ENCODE data around the gene ERGIC3.

ERGIC3 gene

GRCh38 chr20:35601990-35602389, 60.1 kb downstream of the ERGIC3 start:
- H4K12ac ChIP-seq (ENCODE audit: low read depth, low read length): no peak overlapping the region
- H3K4me1 ChIP-seq (ENCODE audit: control insufficient read depth in 1 of 2, insufficient read depth in 2 of 2, low read length in 2 of 2): peaks cover 11 to 12% of the 10 kb centered on the region in 2 experiments
- H3K18ac ChIP-seq (ENCODE audit: low read length): no peak overlapping the region
- H3K4ac ChIP-seq (ENCODE audit: low read depth, low read length): no peak overlapping the region
- H3K14ac ChIP-seq (ENCODE audit: low read length): no peak overlapping the region
- peaks cover 5% of the 10 kb centered on the region for H3K9me3 ChIP-seq (ENCODE audit: insufficient read depth, low read depth, low read length)
- peak overlapping the region; percentile 66 for H2AFZ ChIP-seq (ENCODE audit: insufficient read depth, low read length, poor library complexity)
- H3K4me2 ChIP-seq (ENCODE audit: low read length): peak overlapping the region; percentile 75
- no peaks in the 10 kb centered on the region for H3K79me2 ChIP-seq (ENCODE audit: control insufficient read depth, insufficient read depth, low read length, poor library complexity)
- H4K8ac ChIP-seq (ENCODE audit: low read depth, low read length): no peak overlapping the region
- H3K27ac ChIP-seq (ENCODE audit: low read depth, low read length): no peak overlapping the region
- WGBS (ENCODE audit: extremely low coverage, insufficient coverage, insufficient read length): no CpG with 5 or more reads among the region's 30 CpGs
- no peak for DNase-seq
- no peaks in the 10 kb centered on the region for H3K79me1 ChIP-seq (ENCODE audit: low read length)
- H3K23ac ChIP-seq (ENCODE audit: low read length): no peak overlapping the region
- H3K9ac ChIP-seq (ENCODE audit: low read length): no peak overlapping the region
- no peak overlapping the region for H2BK5ac ChIP-seq (ENCODE audit: low read depth, low read length, poor library complexity)
- no peak overlapping the region for H4K91ac ChIP-seq (ENCODE audit: low read depth, low read length)
- H3K4me3 ChIP-seq (ENCODE audit: low read depth, low read length): no peak overlapping the region
- no peak overlapping the region for H2BK120ac ChIP-seq (ENCODE audit: insufficient read depth, low read length, poor library complexity)
- H3K27me3 ChIP-seq (ENCODE audit: insufficient read depth, low read length): peaks cover 25% of the 10 kb centered on the region
- no peaks in the 10 kb centered on the region for H3K36me3 ChIP-seq (ENCODE audit: control insufficient read depth in 1 of 2, insufficient read depth in 2 of 2, low read length in 2 of 2)
- no peak overlapping the region for H2BK12ac ChIP-seq (ENCODE audit: low read length)
- no peak overlapping the region for H2AK5ac ChIP-seq (ENCODE audit: low read length)

GRCh38 chr20:35602851-35603495, 61.1 kb downstream of the ERGIC3 start:
- Histone ChIP-seq H3K4ac (ENCODE audit: low read depth, low read length) (no peak overlapping the region), H3K79me1 (ENCODE audit: low read length) (no peaks in the 10 kb centered on the region), H3K79me2 (ENCODE audit: control insufficient read depth, insufficient read depth, low read length, poor library complexity) (no peaks in the 10 kb centered on the region), H3K14ac (ENCODE audit: low read length) (no peak overlapping the region), H3K23ac (ENCODE audit: low read length) (no peak overlapping the region), H4K91ac (ENCODE audit: low read depth, low read length) (no peak overlapping the region), H3K18ac (ENCODE audit: low read length) (no peak overlapping the region), H3K4me1 (ENCODE audit: control insufficient read depth in 1 of 2, insufficient read depth in 2 of 2, low read length in 2 of 2) (peaks cover 14 to 19% of the 10 kb centered on the region in 2 experiments), H3K9ac (ENCODE audit: low read length) (no peak overlapping the region), H2BK12ac (ENCODE audit: low read length) (no peak overlapping the region), H4K8ac (ENCODE audit: low read depth, low read length) (no peak overlapping the region), H2AK5ac (ENCODE audit: low read length) (no peak overlapping the region), H2AFZ (ENCODE audit: insufficient read depth, low read length, poor library complexity) (no peak overlapping the region), H3K36me3 (ENCODE audit: control insufficient read depth in 1 of 2, insufficient read depth in 2 of 2, low read length in 2 of 2) (no peaks in the 10 kb centered on the region), H3K27ac (ENCODE audit: low read depth, low read length) (no peak overlapping the region), H3K27me3 (ENCODE audit: insufficient read depth, low read length) (peaks cover 25% of the 10 kb centered on the region), H2BK5ac (ENCODE audit: low read depth, low read length, poor library complexity) (no peak overlapping the region), H2BK120ac (ENCODE audit: insufficient read depth, low read length, poor library complexity) (no peak overlapping the region), H3K9me3 (ENCODE audit: insufficient read depth, low read depth, low read length) (peaks cover 5% of the 10 kb centered on the region), H4K12ac (ENCODE audit: low read depth, low read length) (no peak overlapping the region), H3K4me2 (ENCODE audit: low read length) (no peak overlapping the region), H3K4me3 (ENCODE audit: low read depth, low read length) (no peak overlapping the region)
- DNase-seq: no peak
- WGBS (ENCODE audit: extremely low coverage, insufficient coverage, insufficient read length): no CpG with 5 or more reads among the region's 15 CpGs

GRCh38 chr20:35603695-35604448, 62.0 kb downstream of the ERGIC3 start:
- Histone ChIP-seq H2AFZ (ENCODE audit: insufficient read depth, low read length, poor library complexity) (no peak overlapping the region), H3K27me3 (ENCODE audit: insufficient read depth, low read length) (peaks cover 25% of the 10 kb centered on the region), H3K4me1 (ENCODE audit: control insufficient read depth in 1 of 2, insufficient read depth in 2 of 2, low read length in 2 of 2) (peaks cover 14 to 19% of the 10 kb centered on the region in 2 experiments), H3K14ac (ENCODE audit: low read length) (no peak overlapping the region), H3K9me3 (ENCODE audit: insufficient read depth, low read depth, low read length) (peaks cover 5% of the 10 kb centered on the region), H3K4ac (ENCODE audit: low read depth, low read length) (no peak overlapping the region), H4K12ac (ENCODE audit: low read depth, low read length) (no peak overlapping the region), H4K8ac (ENCODE audit: low read depth, low read length) (no peak overlapping the region), H2BK12ac (ENCODE audit: low read length) (no peak overlapping the region), H2BK120ac (ENCODE audit: insufficient read depth, low read length, poor library complexity) (no peak overlapping the region), H2AK5ac (ENCODE audit: low read length) (no peak overlapping the region), H3K18ac (ENCODE audit: low read length) (no peak overlapping the region), H3K4me3 (ENCODE audit: low read depth, low read length) (no peak overlapping the region), H4K91ac (ENCODE audit: low read depth, low read length) (no peak overlapping the region), H3K4me2 (ENCODE audit: low read length) (no peak overlapping the region), H2BK5ac (ENCODE audit: low read depth, low read length, poor library complexity) (no peak overlapping the region), H3K79me2 (ENCODE audit: control insufficient read depth, insufficient read depth, low read length, poor library complexity) (no peaks in the 10 kb centered on the region), H3K36me3 (ENCODE audit: control insufficient read depth in 1 of 2, insufficient read depth in 2 of 2, low read length in 2 of 2) (no peaks in the 10 kb centered on the region), H3K79me1 (ENCODE audit: low read length) (no peaks in the 10 kb centered on the region), H3K9ac (ENCODE audit: low read length) (no peak overlapping the region), H3K27ac (ENCODE audit: low read depth, low read length) (no peak overlapping the region), H3K23ac (ENCODE audit: low read length) (no peak overlapping the region)
- DNase-seq: no peak
- no CpG with 5 or more reads among the region's 11 CpGs for WGBS (ENCODE audit: extremely low coverage, insufficient coverage, insufficient read length)

GRCh38 chr20:35604449-35604747, 62.5 kb downstream of the ERGIC3 start:
- H3K79me1 ChIP-seq (ENCODE audit: low read length): no peaks in the 10 kb centered on the region
- no peak overlapping the region for H3K4me3 ChIP-seq (ENCODE audit: low read depth, low read length)
- no peak overlapping the region for H2BK12ac ChIP-seq (ENCODE audit: low read length)
- no peak overlapping the region for H3K4me2 ChIP-seq (ENCODE audit: low read length)
- H3K27ac ChIP-seq (ENCODE audit: low read depth, low read length): no peak overlapping the region
- H2BK5ac ChIP-seq (ENCODE audit: low read depth, low read length, poor library complexity): no peak overlapping the region
- peaks cover 5% of the 10 kb centered on the region for H3K9me3 ChIP-seq (ENCODE audit: insufficient read depth, low read depth, low read length)
- WGBS (ENCODE audit: extremely low coverage, insufficient coverage, insufficient read length): no CpG with 5 or more reads among the region's 4 CpGs
- H3K4me1 ChIP-seq (ENCODE audit: control insufficient read depth in 1 of 2, insufficient read depth in 2 of 2, low read length in 2 of 2): peaks cover 14 to 19% of the 10 kb centered on the region in 2 experiments
- H2BK120ac ChIP-seq (ENCODE audit: insufficient read depth, low read length, poor library complexity): no peak overlapping the region
- no peak overlapping the region for H2AFZ ChIP-seq (ENCODE audit: insufficient read depth, low read length, poor library complexity)
- peaks cover 25% of the 10 kb centered on the region for H3K27me3 ChIP-seq (ENCODE audit: insufficient read depth, low read length)
- no peak for DNase-seq
- H3K36me3 ChIP-seq (ENCODE audit: control insufficient read depth in 1 of 2, insufficient read depth in 2 of 2, low read length in 2 of 2): no peaks in the 10 kb centered on the region
- no peak overlapping the region for H4K8ac ChIP-seq (ENCODE audit: low read depth, low read length)
- no peaks in the 10 kb centered on the region for H3K79me2 ChIP-seq (ENCODE audit: control insufficient read depth, insufficient read depth, low read length, poor library complexity)
- H3K4ac ChIP-seq (ENCODE audit: low read depth, low read length): no peak overlapping the region
- no peak overlapping the region for H3K9ac ChIP-seq (ENCODE audit: low read length)
- H2AK5ac ChIP-seq (ENCODE audit: low read length): no peak overlapping the region
- H4K91ac ChIP-seq (ENCODE audit: low read depth, low read length): no peak overlapping the region
- H4K12ac ChIP-seq (ENCODE audit: low read depth, low read length): no peak overlapping the region
- no peak overlapping the region for H3K18ac ChIP-seq (ENCODE audit: low read length)
- no peak overlapping the region for H3K23ac ChIP-seq (ENCODE audit: low read length)
- H3K14ac ChIP-seq (ENCODE audit: low read length): no peak overlapping the region
